GM21447 (cell line): Measurements from ENCODE around the gene RFTN2.
A peak's percentile ranks its signal among the peaks of the same experiment; 100 is the strongest.
"Not testable (repeated sequence)": the region's sequence is repeated elsewhere in the genome, so short reads cannot be mapped to it uniquely, and the experiment has no call there.

Source experiments
- ATAC-seq: cut with Tn5 transposase; IDR thresholded peaks from one replicate; pipeline ENCODE4 v1.9.1; 2021; ENCODE audit not compliant: unreplicated experiment

The RFTN2 gene

DNA sequence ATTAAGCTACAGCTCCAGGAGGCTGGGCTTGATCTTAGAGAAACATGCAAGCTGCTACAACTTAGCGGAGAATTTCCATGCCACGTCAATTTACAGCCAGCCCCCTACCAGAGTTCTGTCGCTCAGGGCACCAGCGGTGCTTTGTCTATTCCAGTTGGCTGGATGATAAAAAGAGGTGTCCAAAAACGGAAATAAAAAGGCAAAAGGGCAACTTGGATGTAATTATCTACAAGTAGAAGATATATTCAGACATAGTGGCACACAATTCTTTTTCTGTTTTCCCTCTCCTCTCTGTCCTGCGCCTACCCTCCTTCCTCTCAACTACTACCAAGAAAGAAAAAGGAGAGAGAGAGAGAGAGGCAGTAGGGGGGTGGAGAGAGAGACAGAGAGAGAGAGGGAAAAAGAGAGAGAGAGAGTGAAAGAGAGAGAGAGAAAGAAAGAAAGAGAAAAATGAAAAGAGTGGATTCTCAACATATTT, 363 bp upstream of the RFTN2 start:
- no peak for ATAC-seq

DNA sequence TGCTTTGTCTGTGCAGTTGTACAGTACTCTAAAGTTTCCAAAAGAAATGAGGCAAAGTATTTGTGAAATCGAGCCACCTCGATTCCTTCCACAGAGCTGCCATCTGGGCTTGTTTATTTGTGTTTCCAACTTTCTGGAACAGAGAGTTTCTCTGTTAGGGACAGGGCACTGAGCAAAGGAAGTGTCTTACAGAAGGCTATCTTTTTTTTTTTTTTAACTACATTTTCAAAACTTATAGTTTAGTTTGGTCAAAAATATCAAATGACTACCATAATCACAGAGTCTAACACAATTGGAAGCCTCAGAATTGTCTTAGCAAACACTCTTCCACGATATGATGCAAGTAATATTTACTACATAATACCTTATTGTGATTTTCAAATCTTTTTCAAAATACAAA, 796 bp downstream of the RFTN2 start:
- no peak for ATAC-seq

DNA sequence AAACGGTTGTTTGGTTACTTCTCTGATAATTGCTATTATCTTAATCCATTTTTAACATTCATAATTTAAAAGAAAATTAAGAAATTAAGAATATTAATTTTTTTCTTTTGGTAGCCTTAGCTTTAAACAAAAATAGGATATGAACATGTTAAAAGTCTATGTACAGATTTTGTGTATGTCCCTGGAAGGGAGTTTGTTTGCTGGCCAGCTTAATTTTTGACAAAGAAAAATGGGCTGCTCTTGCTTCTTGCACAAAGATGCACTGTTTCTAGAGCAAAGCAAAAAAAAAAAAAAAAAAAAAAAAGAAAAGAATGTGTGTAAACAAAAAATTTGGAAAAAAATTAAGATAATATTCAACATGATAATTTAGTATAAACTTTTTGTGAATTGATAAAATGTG, 1.3 kb downstream of the RFTN2 start:
- no peak for ATAC-seq

GRCh38 chr2:197673606-197674005, 1.8 kb downstream of the RFTN2 start:
- no peak for ATAC-seq

- ATAC-seq = no peak
These were observed 2.3 kb downstream of the RFTN2 start for GRCh38 chr2:197673106-197673505.

GRCh38 chr2:197672371-197672893, 3.0 kb downstream of the RFTN2 start:
- ATAC-seq = no peak

DNA sequence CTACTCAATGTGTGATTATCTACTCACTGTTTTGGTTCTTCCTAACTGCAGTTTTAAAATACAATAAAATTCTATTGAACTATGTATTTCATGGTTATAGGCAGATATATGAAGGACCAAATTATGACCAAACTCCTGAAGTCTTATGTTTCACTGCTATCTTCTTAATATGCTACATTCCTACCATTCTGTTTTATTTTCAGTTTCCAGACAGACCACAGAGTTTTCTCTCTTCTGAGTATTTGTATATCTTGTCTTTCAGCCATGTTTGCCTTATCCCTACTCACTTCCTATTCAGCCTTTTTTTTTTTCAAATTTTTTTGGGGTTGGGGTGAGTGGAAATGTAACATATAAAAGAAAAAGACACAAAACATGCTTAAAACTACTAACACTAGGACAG, 6.3 kb downstream of the RFTN2 start:
- ATAC-seq = no peak

- ATAC-seq = no peak
These were observed 7.1 kb downstream of the RFTN2 start for GRCh38 chr2:197668296-197668695.

DNA sequence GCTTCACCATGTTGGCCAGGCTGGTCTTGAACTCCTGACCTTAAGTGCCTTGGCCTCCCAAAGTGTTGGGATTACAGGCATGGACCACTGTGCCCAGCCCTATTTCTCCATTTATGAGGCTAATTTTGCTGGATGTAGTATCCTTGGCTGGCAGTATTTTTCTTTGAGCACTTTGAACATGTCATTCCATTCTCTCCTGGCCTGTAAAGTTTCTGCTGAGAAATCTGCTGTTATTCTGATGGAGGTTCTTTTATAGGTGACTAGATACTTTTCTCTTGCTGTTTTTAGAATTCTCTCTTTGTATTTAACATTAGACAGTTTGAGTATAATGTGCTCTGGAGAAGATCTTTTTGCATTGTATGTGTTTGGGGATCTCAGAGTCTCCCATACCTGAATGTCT, 9.1 kb downstream of the RFTN2 start:
- ATAC-seq = no peak

DNA sequence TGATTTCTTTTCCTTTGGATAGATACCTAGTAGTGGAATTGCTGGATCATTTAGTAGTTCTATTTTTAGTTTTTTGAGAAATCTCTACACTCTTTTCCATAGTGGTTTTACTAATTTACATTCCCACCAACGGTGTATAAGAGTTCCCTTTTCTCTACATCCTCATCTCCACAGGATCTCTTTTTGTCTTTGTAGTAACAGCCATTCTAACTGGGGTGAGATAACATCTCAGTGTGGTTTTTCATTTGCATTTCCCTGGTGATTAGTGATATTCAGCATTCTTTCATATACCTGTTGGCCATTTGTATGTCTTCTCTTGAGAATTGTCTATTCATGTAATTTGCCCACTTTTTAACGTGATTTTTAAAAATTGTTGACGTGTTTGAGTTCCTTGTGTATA, 13.8 kb downstream of the RFTN2 start:
- no peak for ATAC-seq

GRCh38 chr2:197657562-197657961, 17.8 kb downstream of the RFTN2 start:
- ATAC-seq = no peak

DNA sequence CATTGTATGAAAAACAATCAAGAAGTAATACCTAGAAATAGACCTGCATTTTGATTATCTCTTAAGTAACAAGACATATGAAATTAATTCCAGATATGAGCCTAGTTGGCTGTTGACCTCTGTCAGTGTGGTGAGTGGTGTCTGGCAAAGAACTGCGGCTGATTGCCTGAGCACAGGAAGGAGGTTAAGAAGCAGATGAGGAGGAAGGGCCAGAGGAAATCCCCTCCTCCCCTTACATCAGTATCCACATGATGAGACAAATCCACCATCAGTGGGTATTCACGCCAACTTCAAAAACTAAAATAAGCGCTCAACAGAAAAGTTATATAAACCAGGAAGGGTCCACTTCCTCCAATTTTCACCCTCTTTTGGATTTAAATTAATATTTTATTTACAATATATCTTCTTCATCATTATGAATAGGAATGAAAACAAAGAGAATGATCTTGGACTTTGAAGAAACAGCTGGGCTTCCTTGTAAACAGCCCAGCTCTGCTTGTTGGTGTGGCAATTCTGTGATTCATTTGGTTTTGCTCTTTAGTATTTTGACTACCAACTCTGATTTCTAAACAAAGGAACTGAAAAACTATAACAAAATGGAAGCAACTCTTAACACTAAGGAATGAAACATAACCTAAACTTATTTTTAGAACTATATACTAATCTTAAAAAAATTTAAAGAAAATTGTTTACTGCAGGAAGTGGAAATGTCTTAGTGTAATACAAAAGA, 27.3 kb downstream of the RFTN2 start:
- ATAC-seq = no peak

- no peak for ATAC-seq
These were observed 33.7 kb downstream of the RFTN2 start for GRCh38 chr2:197641666-197642065.

DNA sequence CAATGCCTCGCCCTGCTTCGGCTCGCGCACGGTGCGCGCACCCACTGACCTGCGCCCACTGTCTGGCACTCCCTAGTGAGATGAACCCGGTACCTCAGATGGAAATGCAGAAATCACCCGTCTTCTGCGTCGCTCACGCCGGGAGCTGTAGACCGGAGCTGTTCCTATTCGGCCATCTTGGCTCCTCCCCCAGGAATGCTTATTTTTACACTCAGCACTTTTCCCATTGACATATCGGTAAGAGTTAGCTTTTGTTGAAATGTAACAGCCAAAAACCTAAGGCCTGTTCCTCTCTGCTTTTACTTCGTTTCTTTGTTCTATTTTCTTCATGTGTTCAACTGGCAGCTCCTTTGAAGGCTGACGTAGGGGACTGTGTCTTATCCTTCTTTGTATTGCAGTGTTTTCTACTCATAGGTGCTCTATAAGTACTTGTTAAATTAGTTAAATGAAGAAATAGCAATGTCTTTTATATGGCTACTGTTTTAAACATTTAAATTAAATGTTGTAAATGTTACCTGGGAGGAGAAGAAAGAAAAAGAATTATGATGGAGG, 34.7 kb downstream of the RFTN2 start:
- not testable (repeated sequence) for ATAC-seq

GRCh38 chr2:197633109-197633657, 42.2 kb downstream of the RFTN2 start:
- ATAC-seq = no peak

GRCh38 chr2:197628043-197628500, 47.3 kb downstream of the RFTN2 start:
- peak; percentile 63 for ATAC-seq

- ATAC-seq = no peak
These were observed 48.3 kb downstream of the RFTN2 start for GRCh38 chr2:197626965-197627625.

DNA sequence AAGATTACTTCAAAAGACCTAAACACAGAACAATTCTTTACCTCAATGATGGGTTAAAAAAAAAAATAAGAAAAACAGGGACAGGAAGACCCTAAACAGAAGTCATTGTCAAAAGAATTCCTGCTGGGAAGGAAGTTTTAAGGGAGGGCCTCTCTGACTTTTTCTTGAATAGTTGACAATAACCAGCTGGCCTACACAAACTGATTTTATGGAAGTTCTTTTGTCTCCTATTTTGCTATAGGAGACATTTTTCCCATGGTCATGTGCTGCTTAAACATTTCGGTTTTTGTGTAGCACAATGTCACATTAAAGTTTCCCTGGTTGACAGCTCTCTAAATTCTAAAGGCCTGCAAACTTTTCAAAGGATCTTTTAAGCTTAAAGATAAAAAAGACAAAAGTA, 55.3 kb downstream of the RFTN2 start:
- no peak for ATAC-seq

- ATAC-seq = no peak
These were observed 60.3 kb downstream of the RFTN2 start for GRCh38 chr2:197615016-197615652.

DNA sequence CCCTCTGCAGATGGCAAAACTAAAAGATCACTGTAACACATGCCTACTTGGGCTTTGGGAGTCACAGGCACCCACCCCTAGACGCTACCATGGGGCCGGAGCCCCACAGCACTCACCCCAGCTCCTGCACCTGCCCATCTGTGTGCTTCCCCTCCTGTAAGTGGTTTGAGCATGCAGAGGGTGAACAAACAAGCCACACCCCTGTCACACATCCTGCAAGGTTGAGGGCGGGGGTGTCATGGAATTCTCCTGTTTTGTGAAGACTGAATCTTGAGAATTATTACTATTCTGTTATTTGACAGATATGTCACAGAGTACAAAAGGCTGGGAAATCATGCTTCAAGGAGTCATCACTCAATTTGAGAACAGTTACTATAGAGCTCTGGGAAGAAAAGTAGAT, 60.9 kb downstream of the RFTN2 start:
- no peak for ATAC-seq

- no peak for ATAC-seq
These were observed 61.8 kb downstream of the RFTN2 start for GRCh38 chr2:197613509-197613987.
